OCI-M2 (cell line): Measurements from ENCODE around the gene PNPLA1.

Experiments used
- DNase-seq: peaks from one replicate; lab custom pipeline; 2025; ENCODE audit not compliant: unreplicated experiment; lab: John Stamatoyannopoulos, UW

PNPLA1 gene

DNA sequence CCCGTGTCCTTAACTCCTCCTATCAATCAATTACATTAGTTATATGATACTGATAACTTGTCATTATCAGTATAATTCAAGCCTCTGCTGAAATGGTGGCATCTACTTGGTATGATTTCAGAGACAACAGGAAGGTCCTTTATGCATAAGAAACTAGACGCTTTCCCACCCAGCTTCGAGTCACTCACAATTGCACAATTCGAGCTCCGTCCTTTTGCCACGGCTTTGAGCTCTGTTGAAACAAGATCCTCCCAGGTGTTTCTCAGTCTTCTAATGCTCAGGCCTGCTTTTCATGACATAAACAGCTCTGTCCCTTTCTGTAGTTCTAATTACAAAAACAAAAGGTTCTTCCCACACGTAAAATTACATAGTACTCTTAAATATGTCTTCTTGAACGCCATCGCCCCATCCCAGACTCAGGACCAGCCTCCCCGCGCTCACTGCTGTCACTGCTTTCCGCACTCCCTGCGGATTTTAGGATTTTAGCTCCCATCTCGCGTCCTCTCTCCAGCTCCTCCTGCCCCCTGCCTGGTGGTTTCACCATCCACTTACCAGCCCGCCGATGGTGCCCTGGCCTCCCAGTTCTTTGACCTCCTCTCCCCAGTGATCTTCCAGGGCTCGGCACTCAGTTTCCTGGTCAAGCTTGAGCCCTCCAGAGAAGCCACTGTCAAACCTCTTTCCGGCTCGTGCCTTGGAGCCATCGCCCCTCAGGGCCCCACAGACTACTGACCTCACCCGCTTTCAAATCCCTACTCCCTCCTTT is 23.2 kb upstream of the PNPLA1 start:
- DNase-seq = no peak

DNA sequence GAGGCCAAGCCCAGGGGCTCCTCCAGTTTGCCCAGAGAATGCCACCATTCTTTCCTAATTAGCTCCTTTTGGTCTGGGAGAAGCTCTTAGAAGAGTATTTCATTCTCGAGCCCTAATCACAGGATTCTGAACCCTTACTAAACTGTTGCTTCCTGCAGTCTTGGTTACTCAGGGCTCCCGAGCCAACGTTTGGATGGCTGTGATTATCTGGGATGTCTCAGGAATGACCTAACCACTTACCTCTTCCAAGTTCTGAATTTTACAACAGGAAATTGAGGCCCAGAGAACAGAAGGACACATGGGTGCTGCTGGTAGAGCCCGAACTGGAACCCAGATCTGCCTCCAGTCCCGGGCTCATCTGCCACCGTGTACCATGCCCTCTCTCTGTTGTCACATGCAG is 22.2 kb upstream of the PNPLA1 start:
- no peak for DNase-seq

DNA sequence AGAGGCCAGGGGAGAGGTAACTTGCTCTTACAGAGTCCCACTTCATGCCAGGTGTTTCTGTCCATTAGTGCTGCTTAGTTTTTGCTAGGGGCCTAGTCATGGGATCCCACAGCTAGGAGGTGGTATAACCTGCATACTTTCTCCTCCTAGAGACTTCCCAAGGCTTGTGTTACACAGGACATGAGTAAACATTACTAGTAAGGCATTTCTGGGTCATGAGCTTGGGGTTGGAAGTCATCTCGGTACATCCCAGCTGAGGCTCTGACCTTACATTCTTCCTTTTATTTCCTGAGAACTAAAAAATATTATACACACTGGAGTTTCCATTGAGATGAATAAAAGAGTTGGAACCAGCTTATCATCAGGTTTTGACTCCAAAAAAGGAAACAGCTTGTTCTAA is 20.9 kb upstream of the PNPLA1 start:
- DNase-seq = no peak

DNA sequence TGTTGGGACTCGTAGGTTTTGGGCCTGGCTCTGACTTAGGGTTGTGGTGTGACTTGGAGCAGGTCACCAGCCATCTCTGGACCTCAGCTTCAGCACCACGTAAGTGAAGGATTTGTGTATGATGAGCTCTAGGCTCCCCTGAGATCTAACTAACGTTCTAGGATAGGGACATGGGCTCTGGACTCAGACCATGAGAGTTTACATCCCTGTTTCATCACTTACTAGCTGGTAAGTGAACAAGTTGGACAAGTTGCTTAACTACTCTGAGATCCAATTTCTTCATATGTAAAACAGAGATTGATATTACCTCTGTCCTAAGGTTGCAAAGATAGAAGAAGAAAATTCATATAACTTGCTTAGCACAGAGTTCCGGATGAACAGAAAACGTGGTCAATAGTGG is 20.3 kb upstream of the PNPLA1 start:
- DNase-seq = no peak

DNA sequence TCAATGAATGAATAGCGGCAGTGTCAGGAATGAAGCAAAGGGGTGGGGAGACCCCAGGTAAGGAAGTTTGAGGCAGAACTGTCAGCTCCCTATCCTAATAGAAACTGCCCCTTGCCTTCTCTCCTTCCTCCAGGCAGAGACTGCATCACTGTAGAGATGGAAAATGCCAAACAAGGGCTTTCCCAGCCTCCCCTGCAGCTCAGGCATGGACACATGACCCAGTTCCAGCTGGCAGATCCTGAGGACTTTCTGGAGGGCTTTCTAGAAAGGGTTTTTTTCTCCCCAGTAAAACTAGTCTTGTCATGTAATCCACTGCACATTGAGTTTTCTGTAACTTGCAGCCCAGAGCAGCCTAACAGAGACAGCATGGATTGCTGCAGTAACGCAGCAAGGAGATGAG is 17.9 kb upstream of the PNPLA1 start:
- no peak for DNase-seq

DNA sequence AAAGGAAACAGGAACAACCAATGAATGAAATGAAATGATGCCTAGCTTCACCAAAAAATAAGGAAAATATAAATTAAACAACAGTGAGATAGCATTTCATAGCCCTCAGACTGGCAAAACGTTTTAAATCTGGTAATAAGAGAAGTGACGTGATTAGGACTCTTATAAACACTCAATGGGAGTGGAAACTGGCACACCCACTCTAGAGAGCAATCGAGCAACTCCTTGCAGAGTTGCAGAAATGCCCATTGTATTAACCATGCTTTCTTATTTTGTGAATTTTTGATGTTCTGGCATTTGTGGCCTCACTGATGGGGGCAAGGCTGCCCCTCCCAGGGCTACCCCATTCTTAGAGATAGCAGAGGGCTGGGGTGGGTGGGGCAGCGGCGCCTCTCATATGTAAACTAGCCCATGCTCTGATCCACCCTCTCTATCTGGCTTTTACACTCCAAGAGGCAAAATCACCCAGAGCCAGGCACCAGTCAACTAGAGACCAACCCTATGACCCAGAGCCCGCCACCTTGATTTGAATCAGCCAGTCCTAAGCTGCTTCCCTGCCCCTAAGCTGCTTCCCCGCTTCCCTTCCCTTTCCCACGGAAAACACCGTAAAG is 6.4 kb upstream of the PNPLA1 start:
- no peak for DNase-seq

DNA sequence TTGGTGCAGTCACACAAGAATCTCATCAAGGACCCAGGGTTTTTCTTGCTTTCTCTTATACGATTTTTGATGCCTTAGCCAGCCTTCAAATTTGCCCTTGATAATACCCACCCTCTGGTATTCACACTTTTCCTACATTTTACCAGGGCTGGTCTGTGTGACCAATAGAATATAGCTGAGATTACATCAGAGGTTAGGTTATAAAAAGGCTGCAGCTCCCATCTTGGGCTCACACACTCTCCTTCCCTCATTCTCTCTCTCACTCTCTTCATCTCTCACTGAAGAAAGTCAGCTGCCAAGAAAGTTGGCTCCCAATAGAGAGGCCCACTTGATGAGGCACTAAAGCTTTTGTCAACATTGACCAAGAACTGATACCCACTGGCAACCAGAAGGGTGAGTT is 4.1 kb upstream of the PNPLA1 start:
- DNase-seq = no peak

DNA sequence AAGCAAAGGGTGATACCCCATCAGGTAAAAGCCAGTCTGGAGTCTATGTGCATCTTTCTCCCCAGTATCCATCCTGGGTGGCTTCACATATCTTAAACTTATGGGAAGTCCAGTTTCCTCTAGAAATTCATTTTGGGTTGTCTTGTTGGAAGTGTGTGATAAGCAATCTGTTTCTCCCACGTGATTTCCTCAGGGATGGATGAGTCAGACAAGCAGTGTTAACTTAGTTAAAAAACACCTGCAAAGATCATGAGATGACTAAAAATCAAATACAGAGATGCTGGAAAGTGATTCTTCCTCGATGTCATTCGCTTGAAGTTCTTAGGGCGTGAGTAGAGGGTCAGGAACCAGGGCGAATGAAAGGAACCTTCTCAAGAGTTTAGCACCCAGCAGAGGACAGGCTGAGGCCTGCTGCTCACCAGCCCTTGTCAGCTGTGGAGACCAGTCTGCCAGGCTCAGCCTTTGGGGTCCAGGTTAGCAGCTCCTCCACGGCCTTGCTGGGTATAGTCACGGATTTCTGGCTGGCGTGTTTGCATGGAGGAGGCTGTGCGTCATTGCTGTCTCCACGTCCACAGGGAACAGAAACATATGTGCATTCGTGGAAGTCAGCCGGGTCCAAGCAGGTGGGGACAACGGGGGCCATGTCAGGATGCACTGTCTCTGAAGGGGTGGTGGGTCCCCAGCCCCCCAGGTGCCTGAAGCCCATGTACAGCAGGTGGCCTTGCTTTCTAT is 2.8 kb upstream of the PNPLA1 start:
- no peak for DNase-seq

DNA sequence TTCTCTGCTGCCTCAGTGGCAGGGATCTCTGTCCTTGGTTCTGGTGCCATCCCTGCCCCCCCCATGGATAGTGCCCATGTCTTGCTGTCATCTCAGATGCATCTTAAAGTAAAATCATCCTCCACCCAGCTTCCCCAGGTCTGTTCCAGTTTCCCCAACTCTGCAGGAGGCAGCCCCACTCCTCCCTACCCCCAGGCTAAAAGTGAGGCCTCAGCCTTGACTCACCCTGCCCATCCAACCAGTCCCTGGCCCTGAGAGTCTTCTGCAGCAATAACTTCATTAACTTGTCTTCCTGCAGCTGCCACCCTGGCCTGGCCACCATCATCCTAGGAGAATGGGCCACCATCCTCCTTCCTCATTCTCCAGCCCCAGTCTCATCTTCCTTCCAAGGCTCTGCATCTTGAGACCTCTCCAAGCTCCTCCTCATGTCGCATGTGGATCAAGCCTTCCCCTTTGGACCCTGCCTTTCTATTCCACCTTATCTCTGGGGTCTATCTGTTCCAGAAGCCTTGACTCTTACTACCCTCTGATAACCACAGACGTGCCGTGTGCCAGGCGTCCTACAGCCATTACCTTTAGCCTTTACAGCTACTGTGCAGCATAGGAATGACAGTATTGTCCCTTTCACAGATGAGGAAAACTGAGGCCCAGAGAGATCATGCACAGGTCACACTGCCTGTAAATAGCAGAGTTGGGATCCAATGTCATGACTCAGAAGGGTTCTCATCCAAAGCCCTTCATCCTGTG is 2.0 kb upstream of the PNPLA1 start:
- no peak for DNase-seq

DNA sequence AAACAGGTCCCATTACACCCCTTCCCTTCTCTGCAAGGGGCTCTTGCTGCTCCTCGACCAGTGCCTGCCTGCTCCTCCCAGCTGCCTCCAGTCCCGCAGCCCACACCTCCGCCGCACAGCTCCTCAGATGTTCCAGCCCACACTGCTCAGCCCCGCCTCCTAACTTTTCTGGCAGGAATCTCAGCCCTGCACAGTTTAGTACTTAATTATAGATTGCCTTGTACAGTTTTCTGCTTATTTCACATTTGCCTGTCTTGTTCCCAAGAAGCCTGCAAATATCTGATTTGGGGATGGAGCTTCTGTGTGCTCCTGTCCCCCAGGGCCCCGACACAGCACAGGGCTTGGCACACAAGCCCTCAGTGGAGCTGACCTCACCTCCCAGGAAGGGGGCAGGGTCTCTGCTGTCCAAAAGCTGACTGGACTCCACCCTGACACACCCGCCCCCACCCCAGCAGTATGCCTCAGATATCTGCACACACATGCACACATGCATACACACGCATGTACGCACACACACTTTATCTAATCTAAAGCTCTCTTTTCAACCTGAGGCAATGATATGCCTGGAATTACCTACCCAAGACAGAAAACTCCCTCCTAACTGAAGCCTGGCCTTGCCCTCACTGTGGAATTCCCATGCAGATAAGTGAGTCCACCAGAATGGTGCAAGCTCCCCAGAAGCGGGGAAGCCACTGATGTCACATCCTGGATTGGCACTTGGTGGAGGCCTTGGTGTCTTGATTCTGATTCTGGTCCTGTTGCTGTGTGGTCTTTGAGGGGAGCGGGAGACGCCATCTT is 1.2 kb upstream of the PNPLA1 start:
- no peak for DNase-seq

DNA sequence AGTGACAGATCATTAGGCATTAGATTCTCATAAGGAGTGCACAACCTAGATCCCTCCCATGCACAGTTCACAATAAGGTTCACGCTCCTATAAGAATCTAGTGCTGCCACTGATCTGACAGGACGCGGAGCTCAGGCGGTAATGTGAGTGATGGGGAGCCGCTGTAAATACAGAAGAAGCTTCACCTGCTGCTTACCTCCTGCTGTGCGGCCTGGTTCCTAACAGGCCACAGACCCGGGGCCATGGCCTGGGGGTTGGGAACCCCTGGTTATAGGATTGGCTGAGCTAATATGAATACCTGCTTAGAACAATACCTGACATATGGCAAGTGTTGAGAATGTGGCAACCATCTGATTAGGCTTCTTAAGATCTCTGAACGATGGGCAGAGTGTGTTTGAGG is 2.4 kb downstream of the PNPLA1 start:
- no peak for DNase-seq

DNA sequence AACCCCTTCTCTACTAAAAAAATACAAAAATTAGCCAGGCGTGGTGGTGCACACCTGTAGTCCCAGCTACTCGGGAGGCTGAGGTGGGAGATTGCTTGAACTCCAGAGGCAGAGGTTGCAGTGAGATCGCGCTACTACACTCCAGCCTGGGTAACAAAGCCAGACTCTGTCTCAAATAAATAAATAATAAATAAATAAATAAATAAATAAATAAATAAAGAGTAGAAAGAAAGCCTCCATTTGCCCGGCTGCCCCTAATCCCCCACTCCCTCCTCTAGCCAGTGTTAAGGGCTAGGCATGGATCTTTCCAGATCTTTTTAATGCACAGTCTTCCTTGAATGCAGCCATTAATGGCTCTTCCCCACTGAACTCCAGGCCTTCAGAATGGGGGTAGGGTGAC is 3.2 kb downstream of the PNPLA1 start:
- DNase-seq = no peak

DNA sequence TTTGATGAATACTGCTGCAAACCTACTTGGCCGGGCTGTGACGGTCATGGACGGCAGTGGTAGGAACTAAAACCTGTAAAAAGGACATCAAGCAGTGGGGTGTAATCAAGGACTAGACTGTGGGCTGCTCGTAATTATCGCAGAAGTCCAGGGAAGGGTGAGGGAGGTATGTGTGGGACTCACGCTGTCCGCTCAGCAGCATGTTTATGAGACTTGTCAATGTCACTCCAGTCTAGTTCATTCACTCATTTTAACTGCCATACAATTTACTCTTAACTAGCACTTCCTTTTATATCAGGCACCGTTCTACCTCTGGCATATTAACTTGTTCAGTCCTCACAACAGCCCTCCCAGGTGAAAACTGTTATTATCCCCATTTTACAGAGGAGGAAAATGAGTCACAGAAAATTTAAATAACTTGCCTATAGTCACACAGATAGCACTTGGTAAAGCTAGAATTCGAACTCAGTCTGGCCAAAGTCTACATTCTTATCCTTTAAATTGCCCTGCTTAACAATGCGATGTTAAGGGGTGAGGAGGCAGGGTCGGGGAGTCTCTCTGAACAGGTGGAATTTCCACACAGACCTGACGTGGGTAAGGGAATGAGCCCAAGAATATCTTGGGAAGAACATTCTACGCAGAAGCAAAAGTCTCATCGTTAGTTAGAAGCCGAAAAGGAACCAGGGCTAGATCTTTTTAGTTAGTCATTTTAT is 4.1 kb downstream of the PNPLA1 start:
- no peak for DNase-seq

DNA sequence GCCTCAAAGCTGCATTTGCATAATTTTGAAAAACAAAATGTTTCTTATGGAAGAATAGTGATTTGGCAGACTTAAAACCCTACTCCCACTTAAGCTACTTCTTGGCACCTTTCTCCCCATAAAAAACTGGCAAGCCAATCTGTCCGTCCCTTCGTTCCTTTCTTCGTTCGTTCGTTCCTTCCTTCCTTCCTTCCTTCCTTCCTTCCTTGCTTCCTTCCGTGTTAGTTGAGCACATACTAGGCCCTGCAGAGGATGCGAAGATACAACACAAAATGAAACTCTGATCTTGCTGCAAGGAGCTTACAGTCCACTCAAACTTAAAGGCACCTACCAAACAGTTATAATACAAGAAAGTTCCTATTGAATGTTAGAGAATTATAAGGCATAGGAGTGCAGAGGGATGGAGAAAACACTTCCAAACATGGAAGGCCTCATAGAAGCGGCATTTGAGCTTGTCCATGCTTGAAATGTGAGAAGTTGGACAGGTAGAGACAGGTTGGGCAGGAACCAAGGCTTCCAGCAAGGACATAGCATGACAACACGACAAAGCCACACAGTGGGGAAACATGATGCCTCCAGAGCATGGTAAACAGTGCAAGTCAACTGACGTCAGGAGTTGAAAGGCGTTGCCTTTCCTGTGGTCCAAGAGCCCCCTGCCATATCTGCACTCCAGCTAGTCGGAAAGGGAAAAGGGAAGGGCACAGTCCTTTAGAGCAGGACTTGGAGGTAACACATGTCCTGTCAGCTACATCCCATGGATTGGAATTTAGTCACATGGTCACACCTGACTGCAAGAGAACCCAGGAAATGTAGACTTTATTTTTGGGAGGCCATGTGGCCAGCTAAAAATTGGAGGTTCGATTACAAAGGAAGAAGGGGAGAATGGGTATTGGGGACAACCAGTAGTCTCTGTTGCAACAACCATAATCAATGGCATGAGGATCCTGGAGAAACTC is 7.0 kb downstream of the PNPLA1 start:
- no peak for DNase-seq

DNA sequence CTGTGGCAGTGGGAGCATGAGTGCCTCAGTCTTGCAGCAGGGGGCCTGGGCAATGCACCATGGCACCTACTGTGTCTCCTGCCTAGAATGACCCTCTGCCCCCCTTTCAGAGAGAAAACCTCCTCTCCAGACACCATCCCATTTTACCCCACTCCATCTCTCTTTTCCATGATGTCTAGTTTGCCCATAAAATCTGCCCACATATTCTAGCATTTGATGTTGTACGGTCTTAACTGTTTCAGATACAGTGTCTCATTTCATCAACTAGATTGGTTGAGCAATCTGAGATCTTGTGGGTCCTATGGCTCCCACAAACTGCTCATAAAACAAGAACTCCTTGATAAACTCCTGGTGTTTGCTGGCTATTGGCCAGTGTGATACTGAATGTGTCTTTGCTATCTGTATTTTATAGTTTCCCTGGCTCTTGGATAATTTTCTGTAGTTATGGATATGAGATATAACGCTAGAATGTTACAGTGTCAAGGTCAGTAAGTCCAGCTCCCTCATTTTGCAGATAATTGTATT is 8.1 kb downstream of the PNPLA1 start:
- DNase-seq = no peak

DNA sequence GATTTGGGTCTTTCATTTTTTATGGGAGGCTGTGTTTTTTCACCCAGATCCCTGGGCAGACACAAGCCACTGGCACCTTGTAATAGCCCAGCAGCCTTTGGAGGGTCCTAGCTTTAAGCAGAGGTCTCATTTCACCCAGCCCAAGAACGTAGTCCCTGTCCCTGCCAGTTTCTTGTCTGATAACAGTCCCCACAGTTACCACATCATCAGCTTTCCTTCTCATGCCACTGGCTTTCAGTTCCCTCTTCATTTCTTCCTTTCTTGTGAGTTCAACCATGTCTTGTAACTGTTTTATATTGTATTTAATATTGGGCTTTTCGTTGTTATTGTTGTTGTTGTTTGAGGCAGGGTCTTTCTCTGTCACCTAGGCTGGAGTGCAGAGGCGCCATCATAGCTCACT is 10.6 kb downstream of the PNPLA1 start:
- DNase-seq = no peak

DNA sequence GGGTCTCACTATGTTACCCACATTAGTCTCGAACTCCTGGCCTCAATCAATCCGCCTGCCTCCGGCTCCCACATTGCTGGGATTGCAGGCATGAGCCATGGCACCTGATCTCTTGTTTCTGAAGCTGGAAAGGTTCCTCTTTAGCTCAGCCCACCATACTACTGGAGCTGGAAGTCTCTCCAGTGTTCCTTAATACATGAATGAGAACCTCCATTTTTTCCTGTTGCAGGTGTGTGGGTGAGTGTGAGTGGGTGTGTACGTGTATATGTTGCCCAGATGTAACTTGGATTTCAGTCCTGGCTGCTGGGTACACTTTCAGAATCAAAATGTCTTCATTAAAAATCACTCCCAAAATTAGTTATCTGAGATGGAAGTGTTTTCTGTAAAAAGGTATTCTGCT is 11.1 kb downstream of the PNPLA1 start:
- no peak for DNase-seq

DNA sequence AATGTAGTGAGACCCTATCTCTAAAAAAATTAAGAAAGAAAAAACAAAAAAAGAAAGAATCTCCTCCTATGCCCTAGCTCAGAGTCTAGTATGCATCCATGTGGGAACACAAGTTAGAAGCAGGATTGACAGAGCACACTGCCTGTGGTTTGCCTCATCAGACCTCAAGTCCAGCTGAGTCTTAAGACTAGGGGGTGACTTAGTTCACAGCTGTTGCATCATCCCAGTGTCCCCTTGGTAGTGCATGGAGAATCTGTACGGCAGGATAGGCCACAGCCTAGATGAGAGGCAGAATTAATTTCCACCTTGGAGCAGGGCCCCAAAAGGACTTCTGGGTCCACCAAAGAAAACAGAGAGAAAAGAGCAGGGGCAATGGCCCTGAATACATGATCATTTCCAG is 13.7 kb downstream of the PNPLA1 start:
- no peak for DNase-seq

DNA sequence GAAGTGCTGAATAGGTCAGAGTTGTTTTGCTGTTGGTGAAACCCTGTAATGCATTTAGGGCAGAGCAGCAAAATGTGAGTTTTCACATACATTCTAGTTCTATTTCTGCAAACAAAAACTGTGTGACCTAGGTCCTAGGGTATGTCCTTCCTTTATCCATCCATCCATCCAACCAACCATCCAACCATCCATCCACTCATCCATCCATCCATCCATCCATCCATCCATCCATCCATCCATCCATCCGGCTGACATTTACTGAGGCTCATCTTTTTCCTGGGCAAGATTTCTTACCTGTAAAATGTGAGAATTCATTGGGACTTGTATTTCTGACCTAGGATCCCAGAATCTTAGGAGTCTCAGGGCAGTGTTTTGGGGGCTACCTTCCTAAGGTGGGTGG is 14.5 kb downstream of the PNPLA1 start:
- no peak for DNase-seq
